Naive thymus-derived CD4-positive, alpha-beta T cell (primary cell): ENCODE data around the gene ARPC1A. TPM values are rescaled to one million over a fixed set of nuclear protein-coding genes. Genes with fewer than 3 reads are reported as not detected.
"Not testable (repeated sequence)": the region's sequence is repeated elsewhere in the genome, so short reads cannot be mapped to it uniquely, and the experiment has no call there.

Source experiments
- ATAC-seq: fragments of 150-1000 bp; cut with Tn5 transposase; 2 replicates; pipeline ENCODE4 v1.10.0; 2021; ENCODE audit warnings: mild to moderate bottlenecking, moderate library complexity
- CTCF ChIA-PET: fragments of 350-600 bp; sonication (Branson Sonifier 250); formaldehyde crosslinking; loops from one replicate; lab custom pipeline; 2021; ENCODE audit warnings: antibody characterized with exemption; lab: Charles Lee
- POLR2A ChIA-PET: fragments of 350-600 bp; sonication (Branson Sonifier 250); formaldehyde crosslinking; loops from one replicate; lab custom pipeline; 2021; ENCODE audit warnings: antibody characterized with exemption, inconsistent platforms; lab: Charles Lee
- DNase-seq, 9 donors: peaks; one replicate each; pipeline versions ENCODE4 v3.0.0 to v3.0.0-alpha.2; 2020 to 2022; ENCODE audit warnings: mixed read lengths in 1 of 9
- H3K27ac ChIP-seq: one replicate; pipeline ENCODE4 v1.7.0; 2013; ENCODE audit warnings: mild to moderate bottlenecking, low read depth, low read length, moderate library complexity
- H3K27me3 ChIP-seq, 2 donors: one replicate each; pipeline ENCODE4 v1.7.0; 2013; ENCODE audit warnings: low read length in 2 of 2, mild to moderate bottlenecking in 2 of 2, moderate library complexity in 2 of 2; ENCODE audit not compliant: control insufficient read depth in 2 of 2, insufficient read depth in 2 of 2
- H3K36me3 ChIP-seq, 3 experiments: 1 replicate in 2 of 3; 2 replicates in 1 of 3; pipeline ENCODE4 v1.7.0; 2013; ENCODE audit warnings: low read length in 3 of 3, mild to moderate bottlenecking in 3 of 3, moderate library complexity in 1 of 3; ENCODE audit not compliant: insufficient read depth in 3 of 3, control insufficient read depth in 2 of 3
- H3K4me1 ChIP-seq, 2 donors: one replicate each; pipeline ENCODE4 v1.7.0; 2013; ENCODE audit warnings: low read length in 2 of 2, mild to moderate bottlenecking in 2 of 2, moderate library complexity in 1 of 2; ENCODE audit not compliant: control insufficient read depth in 2 of 2, insufficient read depth in 2 of 2
- H3K4me3 ChIP-seq: 2 replicates; pipeline ENCODE4 v1.7.0; 2013; ENCODE audit warnings: mild to moderate bottlenecking, low read length
- H3K9me3 ChIP-seq, 3 experiments: 1 replicate in 2 of 3; 2 replicates in 1 of 3; pipeline ENCODE4 v1.7.0; 2013; ENCODE audit warnings: low read length in 3 of 3; ENCODE audit not compliant: control insufficient read depth in 2 of 3
- H3K27ac Mint-ChIP-seq, 9 donors: one replicate each; pipeline ENCODE4 v1.8.0; 2020 to 2022; ENCODE audit warnings: mixed read lengths in 9 of 9, mild to moderate bottlenecking in 8 of 9, moderate library complexity in 5 of 9, inconsistent platforms in 2 of 9
- H3K27me3 Mint-ChIP-seq, 5 donors: one replicate each; pipeline ENCODE4 v1.8.0; 2021 to 2022; ENCODE audit warnings: mixed read lengths in 5 of 5, mild to moderate bottlenecking in 1 of 5
- H3K36me3 Mint-ChIP-seq, 5 donors: one replicate each; pipeline ENCODE4 v1.8.0; 2020 to 2022; ENCODE audit warnings: mixed read lengths in 5 of 5, mild to moderate bottlenecking in 3 of 5, inconsistent platforms in 1 of 5
- H3K4me1 Mint-ChIP-seq, 7 donors: one replicate each; pipeline ENCODE4 v1.8.0; 2020 to 2022; ENCODE audit warnings: mixed read lengths in 7 of 7, mild to moderate bottlenecking in 3 of 7, inconsistent platforms in 1 of 7
- H3K4me3 Mint-ChIP-seq, 10 donors: one replicate each; pipeline ENCODE4 v1.8.0; 2020 to 2022; ENCODE audit warnings: mild to moderate bottlenecking in 10 of 10, mixed read lengths in 10 of 10, moderate library complexity in 6 of 10, inconsistent platforms in 2 of 10
- H3K9me3 Mint-ChIP-seq, 11 donors: one replicate each; pipeline ENCODE4 v1.8.0; 2020 to 2022; ENCODE audit warnings: mixed read lengths in 11 of 11, mild to moderate bottlenecking in 4 of 11, inconsistent platforms in 1 of 11, moderate library complexity in 1 of 11
- intact Hi-C, 2 donors: fragments of 100-400 bp; cut with micrococcal nuclease; formaldehyde crosslinking; loops; one replicate each; pipeline ENCODE4 v1.15.1; 2023
- polyA plus RNA-seq, 2 donors: library from polyadenylated mRNA; unstranded; fragments of 300-500 nt; fragmentation: Illumina TruSeq; gene quantifications; one replicate each; pipeline ENCODE4 v1.2.3, GENCODE V29; 2021
- total RNA-seq, 6 experiments: library from RNA in 5 of 6; stranded (reverse) in 5 of 6; gene quantifications; 1 replicate in 5 of 6; 2 replicates in 1 of 6; pipeline ENCODE4 v1.2.3 and lab custom pipeline; 2021 to 2026

ARPC1A gene
- total and polyA plus RNA-seq, 7 experiments from 2014 or later = 28.1 to 101 (median 53.4) TPM

DNA sequence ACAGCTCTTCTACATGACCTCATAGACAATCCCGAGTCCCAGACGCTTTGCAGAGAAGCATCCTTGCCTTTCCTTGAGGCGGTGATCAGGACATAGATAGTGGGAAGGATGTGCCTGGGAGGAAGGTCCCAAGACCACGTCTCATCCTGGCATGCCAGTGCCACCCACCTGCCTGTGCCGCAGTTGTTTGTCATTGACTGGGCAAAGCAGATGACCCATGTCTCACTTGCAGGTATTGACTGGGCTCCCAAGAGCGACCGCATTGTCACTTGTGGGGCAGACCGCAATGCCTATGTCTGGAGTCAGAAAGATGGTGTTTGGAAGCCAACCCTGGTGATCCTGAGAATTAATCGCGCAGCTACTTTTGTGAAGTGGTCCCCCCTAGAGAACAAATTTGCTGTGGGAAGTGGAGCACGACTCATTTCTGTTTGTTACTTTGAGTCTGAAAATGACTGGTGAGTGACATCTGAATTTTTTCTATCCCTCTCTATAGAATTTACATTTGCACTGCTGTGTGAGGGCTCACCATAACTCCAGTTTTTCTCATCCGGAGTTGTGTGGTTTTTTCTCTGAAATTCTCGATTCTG lies 18.5 kb downstream of the ARPC1A start:
- no peaks in the 10 kb centered on the region for H3K27me3 ChIP-seq
- H3K36me3 ChIP-seq = peaks cover 13 to 76% (median 32%) of the 10 kb centered on the region in 3 experiments

DNA sequence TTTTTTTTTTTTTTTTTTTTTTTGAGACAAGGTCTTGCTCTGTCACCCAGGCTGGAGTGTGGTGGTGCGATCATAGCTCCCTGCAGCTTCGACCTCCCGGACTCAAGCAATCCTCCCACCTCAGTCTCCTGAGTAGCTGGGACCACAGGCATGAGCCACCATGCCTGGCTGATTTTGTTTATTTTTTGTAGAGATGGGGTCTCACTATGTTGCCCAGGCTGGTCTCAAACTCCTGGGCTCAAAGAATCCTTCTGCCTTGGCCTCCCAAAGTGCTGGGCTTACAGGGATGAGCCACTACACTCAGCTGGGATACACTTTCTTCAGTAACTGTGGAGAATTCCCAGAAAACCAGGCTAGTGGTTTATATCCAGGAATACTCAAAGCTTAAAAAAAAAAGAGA lies 24.9 kb downstream of the ARPC1A start:
- ATAC-seq, H3K27ac ChIP-seq, intact Hi-C loops, H3K4me3 ChIP-seq, H3K27me3 Mint-ChIP-seq, H3K27me3 ChIP-seq, H3K4me3 Mint-ChIP-seq, H3K4me1 ChIP-seq, H3K4me1 Mint-ChIP-seq, H3K9me3 Mint-ChIP-seq, DNase-seq, POLR2A ChIA-PET, H3K9me3 ChIP-seq: not testable (repeated sequence)
- CTCF ChIA-PET = interaction anchor here (0.7 kb wide), 1 partner anchor 222 kb away, joined by 5 read pairs; no protein-coding TSS in a partner anchor
- peak overlapping the region in 4 of 9 donors; percentile 47 to 82 (median 68) for H3K27ac Mint-ChIP-seq
- H3K36me3 ChIP-seq = peaks cover 16 to 78% (median 20%) of the 10 kb centered on the region in 3 experiments
- peaks cover 0 to 20% (median 9%) of the 10 kb centered on the region in 5 donors for H3K36me3 Mint-ChIP-seq

More for the DNA sequence above, 18.5 kb downstream of the ARPC1A start:
- ATAC-seq (no peak), DNase-seq (no peak)
- Histone ChIP-seq H3K4me3 (no peak overlapping the region), H3K4me1 (no peaks in the 10 kb centered on the region), H3K9me3 (no peaks in the 10 kb centered on the region), H3K27ac (no peak overlapping the region)
- H3K36me3 Mint-ChIP-seq = peaks cover 5 to 30% (median 21%) of the 10 kb centered on the region in 5 donors
- H3K4me1 Mint-ChIP-seq = peaks cover 0 to 10% (median 0%) of the 10 kb centered on the region in 7 donors
- intact Hi-C loops = no loop called here
- no peak overlapping the region for H3K4me3 Mint-ChIP-seq
- CTCF ChIA-PET = interaction anchor here (0.7 kb wide), 1 partner anchor 30 kb away, joined by 3 read pairs; the partner anchor contains the start of gene ARPC1B
- POLR2A ChIA-PET = no interaction called here
- no peaks in the 10 kb centered on the region for H3K9me3 Mint-ChIP-seq
- peak overlapping the region in 1 of 9 donors; percentile 4 for H3K27ac Mint-ChIP-seq
- no peaks in the 10 kb centered on the region for H3K27me3 Mint-ChIP-seq

DNA sequence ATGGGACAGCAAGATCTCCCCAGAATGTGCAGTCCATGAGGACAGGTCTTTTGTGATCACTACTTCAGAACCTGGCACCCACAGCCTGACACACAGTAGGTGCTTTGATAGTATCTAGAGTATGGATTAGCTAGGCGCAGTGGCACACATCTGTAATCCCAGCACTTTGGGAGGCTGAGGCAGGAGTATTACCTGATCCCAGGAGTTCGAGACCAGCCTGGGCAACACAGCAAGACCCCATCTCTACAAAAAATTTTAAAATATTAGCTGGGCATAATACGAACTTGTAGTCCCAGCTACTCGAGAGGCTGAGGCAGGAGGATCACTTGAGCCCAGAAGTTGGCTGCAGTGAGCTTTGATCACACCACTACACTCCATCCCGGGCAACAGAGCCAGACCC lies 26.5 kb downstream of the ARPC1A start:
- H3K4me1 ChIP-seq = no peaks in the 10 kb centered on the region
- no peak overlapping the region for H3K27ac ChIP-seq
- Mint-ChIP-seq H3K4me3 (no peak overlapping the region), H3K36me3 (peaks cover 0 to 22% (median 14%) of the 10 kb centered on the region in 5 donors), H3K27me3 (no peaks in the 10 kb centered on the region), H3K27ac (no peak overlapping the region), H3K9me3 (no peaks in the 10 kb centered on the region), H3K4me1 (peaks cover 0 to 2% (median 0%) of the 10 kb centered on the region in 7 donors)
- intact Hi-C loops = no loop called here
- no peaks in the 10 kb centered on the region for H3K27me3 ChIP-seq
- no peak overlapping the region for H3K4me3 ChIP-seq
- peaks cover 19 to 72% (median 20%) of the 10 kb centered on the region in 3 experiments for H3K36me3 ChIP-seq
- ATAC-seq (no peak), DNase-seq (no peak)
- CTCF ChIA-PET = interaction anchor here (0.7 to 1.0 kb wide), 2 partner anchors 11 to 19 kb away, joined by 3 read pairs; no protein-coding TSS in a partner anchor
- no peaks in the 10 kb centered on the region for H3K9me3 ChIP-seq
- POLR2A ChIA-PET = no interaction called here

- H3K4me3 Mint-ChIP-seq = no peak overlapping the region
- H3K27ac Mint-ChIP-seq = no peak overlapping the region
- DNase-seq = no peak
- CTCF ChIA-PET = no interaction called here
- Histone ChIP-seq H3K9me3 (no peaks in the 10 kb centered on the region), H3K27ac (no peak overlapping the region), H3K36me3 (peaks cover 8 to 78% (median 26%) of the 10 kb centered on the region in 3 experiments), H3K4me1 (no peaks in the 10 kb centered on the region), H3K4me3 (no peak overlapping the region), H3K27me3 (no peaks in the 10 kb centered on the region)
- H3K4me1 Mint-ChIP-seq = peaks cover 0 to under 1% (median 0%) of the 10 kb centered on the region in 7 donors
- no peaks in the 10 kb centered on the region for H3K9me3 Mint-ChIP-seq
- H3K27me3 Mint-ChIP-seq = no peaks in the 10 kb centered on the region
- H3K36me3 Mint-ChIP-seq = peaks cover 7 to 29% (median 17%) of the 10 kb centered on the region in 5 donors
- POLR2A ChIA-PET = no interaction called here
- ATAC-seq = no peak
- intact Hi-C loops = no loop called here
Measured at GRCh38 chr7:99355098-99355497, 29.4 kb downstream of the ARPC1A start.

GRCh38 chr7:99357701-99358490 lies 32.2 kb downstream of the ARPC1A start:
- Mint-ChIP-seq H3K36me3 (peaks cover 5 to 19% (median 14%) of the 10 kb centered on the region in 5 donors), H3K9me3 (no peaks in the 10 kb centered on the region), H3K4me3 (no peak overlapping the region), H3K27ac (peak overlapping the region in 1 of 9 donors; percentile 72), H3K27me3 (no peaks in the 10 kb centered on the region), H3K4me1 (no peaks in the 10 kb centered on the region)
- ChIA-PET POLR2A (no interaction called here), CTCF (interaction anchor here (1.1 kb wide), 1 partner anchor 478 kb away, joined by 3 read pairs; no protein-coding TSS in a partner anchor)
- ATAC-seq (no peak), DNase-seq (no peak)
- intact Hi-C loops = no loop called here
- H3K36me3 ChIP-seq = peaks cover 11 to 80% (median 17%) of the 10 kb centered on the region in 3 experiments
- H3K27me3 ChIP-seq = no peaks in the 10 kb centered on the region
- H3K27ac ChIP-seq = no peak overlapping the region
- H3K9me3 ChIP-seq = no peaks in the 10 kb centered on the region
- H3K4me3 ChIP-seq = no peak overlapping the region
- no peaks in the 10 kb centered on the region for H3K4me1 ChIP-seq

DNA sequence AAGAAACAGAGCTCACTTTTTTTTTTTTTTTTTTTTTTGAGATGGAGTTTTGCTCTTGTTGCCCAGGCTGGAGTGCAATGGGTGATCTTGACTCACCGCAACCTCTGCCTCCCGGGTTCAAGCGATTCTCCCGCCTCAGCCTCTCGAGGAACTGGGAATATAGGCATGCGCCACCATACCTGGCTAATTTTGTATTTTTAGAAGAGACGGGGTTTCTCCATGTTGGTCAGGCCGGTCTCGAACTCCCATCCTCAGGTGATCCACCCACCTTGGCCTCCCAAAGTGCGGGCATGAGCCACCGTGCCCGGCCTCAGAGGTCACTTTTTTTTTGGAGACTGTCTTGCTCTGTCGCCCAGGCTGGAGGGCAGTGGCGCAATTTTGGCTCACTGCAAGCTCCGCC lies 32.8 kb downstream of the ARPC1A start:
- H3K9me3 Mint-ChIP-seq, H3K27ac Mint-ChIP-seq, H3K4me1 Mint-ChIP-seq, H3K27me3 ChIP-seq, ATAC-seq, intact Hi-C loops, H3K4me3 ChIP-seq, H3K4me1 ChIP-seq, CTCF ChIA-PET, H3K27me3 Mint-ChIP-seq, H3K9me3 ChIP-seq, H3K27ac ChIP-seq, H3K4me3 Mint-ChIP-seq, DNase-seq: not testable (repeated sequence)
- peaks cover 17 to 85% (median 17%) of the 10 kb centered on the region in 3 experiments for H3K36me3 ChIP-seq
- H3K36me3 Mint-ChIP-seq = peaks cover 7 to 20% (median 15%) of the 10 kb centered on the region in 5 donors
- POLR2A ChIA-PET = interaction anchor here (0.7 kb wide), 1 partner anchor 90 kb away, joined by 4 read pairs; no protein-coding TSS in a partner anchor
